ENCODE results near the gene SCAF4.
"Not testable (repeated sequence)": the region's sequence is repeated elsewhere in the genome, so short reads cannot be mapped to it uniquely, and the experiment has no call there.

SCAF4 gene

DNA sequence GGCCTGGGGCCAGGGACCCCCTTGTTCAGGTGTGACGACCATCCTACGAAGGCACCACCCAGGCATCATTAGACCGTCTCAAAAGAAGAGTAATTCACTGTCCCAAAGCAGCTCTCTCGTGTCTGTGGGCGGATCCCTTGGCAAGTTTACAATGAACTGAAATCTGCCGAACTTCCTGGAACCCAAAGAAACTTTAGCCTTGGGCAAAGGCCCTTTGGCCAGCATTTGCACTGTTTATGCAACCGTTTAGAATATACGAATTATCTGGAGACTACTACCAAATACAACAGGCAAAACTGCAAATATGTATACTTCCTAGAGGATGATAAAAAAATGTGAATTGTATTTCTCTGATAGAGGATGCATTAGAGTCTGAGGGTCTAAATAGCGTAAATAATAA, 73.9 kb downstream of the SCAF4 start:
- TF ChIP-seq, protein P1, sequence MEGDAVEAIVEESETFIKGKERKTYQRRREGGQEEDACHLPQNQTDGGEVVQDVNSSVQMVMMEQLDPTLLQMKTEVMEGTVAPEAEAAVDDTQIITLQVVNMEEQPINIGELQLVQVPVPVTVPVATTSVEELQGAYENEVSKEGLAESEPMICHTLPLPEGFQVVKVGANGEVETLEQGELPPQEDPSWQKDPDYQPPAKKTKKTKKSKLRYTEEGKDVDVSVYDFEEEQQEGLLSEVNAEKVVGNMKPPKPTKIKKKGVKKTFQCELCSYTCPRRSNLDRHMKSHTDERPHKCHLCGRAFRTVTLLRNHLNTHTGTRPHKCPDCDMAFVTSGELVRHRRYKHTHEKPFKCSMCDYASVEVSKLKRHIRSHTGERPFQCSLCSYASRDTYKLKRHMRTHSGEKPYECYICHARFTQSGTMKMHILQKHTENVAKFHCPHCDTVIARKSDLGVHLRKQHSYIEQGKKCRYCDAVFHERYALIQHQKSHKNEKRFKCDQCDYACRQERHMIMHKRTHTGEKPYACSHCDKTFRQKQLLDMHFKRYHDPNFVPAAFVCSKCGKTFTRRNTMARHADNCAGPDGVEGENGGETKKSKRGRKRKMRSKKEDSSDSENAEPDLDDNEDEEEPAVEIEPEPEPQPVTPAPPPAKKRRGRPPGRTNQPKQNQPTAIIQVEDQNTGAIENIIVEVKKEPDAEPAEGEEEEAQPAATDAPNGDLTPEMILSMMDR (IDR thresholded peaks at IDR 0.05): no peak
- no peaks in the 10 kb centered on the region for H3K36me3 ChIP-seq
- no peak overlapping the region for H3K27ac ChIP-seq
- peaks cover 8 to 11% of the 10 kb centered on the region in 2 experiments for H3K4me1 ChIP-seq (ENCODE audit: control insufficient read depth in 1 of 2, insufficient read depth in 1 of 2, low read depth in 1 of 2, low read length in 1 of 2)
- H3K4me3 ChIP-seq (ENCODE audit: low read depth in 1 of 2, low read length in 1 of 2): no peak overlapping the region
- H3K9me3 ChIP-seq: no peaks in the 10 kb centered on the region
- peaks cover 35% of the 10 kb centered on the region for H3K27me3 ChIP-seq

DNA sequence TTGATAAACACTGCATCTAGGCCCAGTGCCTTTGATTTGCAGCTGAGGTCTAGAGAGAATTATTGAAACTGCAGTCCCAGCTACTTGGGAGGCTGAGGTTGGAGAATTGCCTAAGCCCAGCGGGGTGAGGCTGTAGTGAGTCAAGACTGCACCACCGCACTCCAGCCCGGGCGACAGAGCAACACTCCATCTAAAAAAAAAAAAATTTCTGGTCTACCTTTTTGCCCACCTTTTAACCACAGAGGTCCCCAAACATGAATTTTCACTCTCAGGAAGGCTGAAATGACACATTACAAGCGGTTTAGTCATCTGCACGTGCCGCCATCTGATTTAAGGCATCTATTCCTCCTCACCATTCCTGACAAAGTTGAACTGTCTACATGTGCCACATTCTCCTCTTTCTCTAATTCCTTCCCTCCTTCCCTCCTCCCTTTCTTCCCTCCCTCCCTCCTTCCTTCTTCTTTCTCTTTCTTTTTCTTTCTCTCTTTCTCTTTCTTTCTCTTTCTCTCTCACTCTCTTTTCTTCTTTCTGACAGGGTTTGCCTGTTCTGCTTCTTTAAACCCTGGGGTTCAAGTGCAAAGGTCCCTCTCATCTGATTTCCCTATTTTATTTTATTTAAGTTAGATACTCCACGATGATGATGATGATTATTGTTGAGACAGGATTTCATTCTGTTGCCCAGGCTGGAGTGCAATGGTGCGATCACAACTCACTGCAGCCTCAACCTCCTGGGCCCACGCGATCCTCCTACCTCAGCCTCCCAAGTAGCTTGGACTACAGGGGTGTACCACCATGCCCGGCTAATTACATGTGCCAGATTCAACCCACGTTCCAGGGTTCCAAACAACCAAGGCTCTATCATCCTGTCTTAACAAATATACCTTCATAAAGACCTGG, 75.5 kb downstream of the SCAF4 start:
- H3K9me3 ChIP-seq: no peaks in the 10 kb centered on the region
- peaks cover 35% of the 10 kb centered on the region for H3K27me3 ChIP-seq
- no peak overlapping the region for H3K27ac ChIP-seq
- H3K4me3 ChIP-seq (ENCODE audit: low read depth in 1 of 2, low read length in 1 of 2): no peak overlapping the region
- TF ChIP-seq, protein P1 (IDR thresholded peaks at IDR 0.05): no peak
- no peaks in the 10 kb centered on the region for H3K36me3 ChIP-seq
- peaks cover 8 to 11% of the 10 kb centered on the region in 2 experiments for H3K4me1 ChIP-seq (ENCODE audit: control insufficient read depth in 1 of 2, insufficient read depth in 1 of 2, low read depth in 1 of 2, low read length in 1 of 2)

DNA sequence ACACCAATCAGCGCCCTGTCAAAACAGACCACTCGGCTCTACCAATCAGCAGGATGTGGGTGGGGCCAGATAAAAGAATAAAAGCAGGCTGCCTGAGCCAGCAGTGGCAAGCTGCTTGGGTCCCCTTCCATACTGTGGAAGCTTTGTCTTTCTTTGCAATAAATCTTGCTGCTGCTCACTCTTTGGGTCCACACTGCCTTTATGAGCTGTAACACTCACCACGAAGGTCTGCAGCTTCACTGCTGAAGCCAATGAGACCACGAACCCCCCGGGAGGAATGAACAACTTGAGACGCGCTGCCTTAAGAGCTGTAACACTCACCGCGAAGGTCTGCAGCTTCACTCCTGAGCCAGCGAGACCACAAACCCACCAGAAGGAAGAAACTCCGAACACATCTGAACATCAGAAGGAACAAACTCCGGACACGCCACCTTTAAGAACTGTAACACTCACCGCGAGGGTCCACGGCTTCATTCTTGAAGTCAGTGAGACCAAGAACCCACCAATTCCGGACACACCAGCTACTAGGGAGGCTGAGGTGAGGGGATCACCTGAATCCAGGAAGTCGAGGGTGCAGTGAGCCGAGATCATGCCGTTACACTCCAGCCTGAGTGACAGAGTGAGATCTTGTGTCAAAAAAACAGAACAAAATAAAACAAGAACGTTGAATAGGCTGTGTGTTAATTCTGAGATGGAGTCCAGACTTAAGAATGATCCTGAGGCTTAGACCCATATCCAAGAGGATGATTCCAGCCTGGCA, 76.9 kb downstream of the SCAF4 start:
- peaks cover 21% of the 10 kb centered on the region for H3K27me3 ChIP-seq
- H3K4me1 ChIP-seq (ENCODE audit: control insufficient read depth in 1 of 2, insufficient read depth in 1 of 2, low read depth in 1 of 2, low read length in 1 of 2); H3K9me3 ChIP-seq; H3K4me3 ChIP-seq (ENCODE audit: low read depth in 1 of 2, low read length in 1 of 2); H3K27ac ChIP-seq; H3K36me3 ChIP-seq: not testable (repeated sequence)

DNA sequence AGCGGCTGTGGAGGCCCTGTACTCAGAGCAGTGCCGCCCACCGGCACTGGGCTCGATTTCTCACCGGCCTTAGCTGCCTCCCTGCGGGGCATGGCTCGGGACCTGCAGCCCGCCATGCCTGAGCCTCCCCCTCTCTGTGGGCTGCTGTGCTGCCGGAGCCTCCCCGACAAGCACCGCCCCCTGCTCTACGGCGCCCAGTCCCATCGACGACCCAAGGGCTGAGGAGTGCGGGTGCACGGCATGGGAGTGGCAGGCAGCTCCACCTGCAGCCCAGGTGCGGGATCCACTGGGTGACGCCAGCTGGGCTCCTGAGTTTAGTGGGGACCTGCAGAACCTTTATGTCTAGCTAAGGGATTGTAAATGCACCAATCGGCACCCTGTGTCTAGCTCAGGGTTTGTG, 77.6 kb downstream of the SCAF4 start:
- Histone ChIP-seq H3K36me3 (no peaks in the 10 kb centered on the region), H3K4me1 (ENCODE audit: control insufficient read depth in 1 of 2, insufficient read depth in 1 of 2, low read depth in 1 of 2, low read length in 1 of 2) (peaks cover 0 to 3% of the 10 kb centered on the region in 2 experiments), H3K27me3 (peaks cover 19% of the 10 kb centered on the region), H3K4me3 (ENCODE audit: low read depth in 1 of 2, low read length in 1 of 2) (no peak overlapping the region), H3K27ac (no peak overlapping the region), H3K9me3 (no peaks in the 10 kb centered on the region)
- TF ChIP-seq, protein P1 (IDR thresholded peaks at IDR 0.05): no peak

DNA sequence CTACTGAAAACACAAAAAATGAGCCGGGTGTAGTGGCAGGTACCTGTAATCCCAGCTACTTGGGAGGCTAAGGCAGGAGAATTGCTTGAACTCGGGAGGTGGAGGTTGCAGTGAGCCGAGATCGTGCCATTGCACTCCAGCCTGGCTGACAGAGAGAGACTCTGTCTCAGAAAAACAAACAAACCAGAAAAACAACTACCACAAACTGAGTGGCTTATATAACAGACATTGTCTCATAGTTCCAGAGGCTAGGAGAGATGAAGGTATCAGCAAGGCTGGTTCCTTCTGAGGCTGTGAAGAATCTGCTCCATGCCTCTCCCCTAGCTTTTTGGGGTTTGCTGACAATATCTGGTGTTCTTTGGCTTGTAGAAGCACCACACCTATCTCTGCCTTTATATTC, 80.4 kb downstream of the SCAF4 start:
- not testable (repeated sequence) for H3K27ac ChIP-seq; H3K9me3 ChIP-seq; H3K4me3 ChIP-seq (ENCODE audit: low read depth in 1 of 2, low read length in 1 of 2); H3K36me3 ChIP-seq; H3K4me1 ChIP-seq (ENCODE audit: control insufficient read depth in 1 of 2, insufficient read depth in 1 of 2, low read depth in 1 of 2, low read length in 1 of 2)
- H3K27me3 ChIP-seq: peaks cover 19% of the 10 kb centered on the region

DNA sequence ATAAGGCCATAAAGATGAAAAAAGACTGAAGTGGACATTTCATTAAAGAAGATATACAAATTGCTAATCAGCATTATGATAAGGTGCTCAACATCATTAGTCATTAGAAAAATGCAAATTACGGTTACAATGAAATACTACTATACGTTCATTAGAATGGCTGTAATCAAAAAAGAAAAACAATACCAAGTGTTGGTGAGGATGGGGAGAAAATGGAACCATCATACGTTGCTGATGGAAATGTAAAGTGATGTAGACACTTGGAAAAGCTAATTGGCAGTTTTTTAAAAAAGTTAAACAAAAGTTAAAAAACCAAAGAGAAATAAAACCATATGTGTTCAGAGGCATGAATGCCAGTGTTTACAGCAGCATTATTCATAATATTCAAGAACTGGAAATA, 81.0 kb downstream of the SCAF4 start:
- Histone ChIP-seq H3K27me3 (peaks cover 15% of the 10 kb centered on the region), H3K36me3 (no peaks in the 10 kb centered on the region), H3K4me3 (ENCODE audit: low read depth in 1 of 2, low read length in 1 of 2) (no peak overlapping the region), H3K4me1 (ENCODE audit: control insufficient read depth in 1 of 2, insufficient read depth in 1 of 2, low read depth in 1 of 2, low read length in 1 of 2) (no peaks in the 10 kb centered on the region), H3K27ac (no peak overlapping the region), H3K9me3 (no peaks in the 10 kb centered on the region)
- TF ChIP-seq, protein P1 (IDR thresholded peaks at IDR 0.05): no peak

Measured in neutrophil (primary cell).